Germinal center (tissue), 1 donor: ENCODE measurements around the gene WDR47.
"Not testable (repeated sequence)": the region's sequence is repeated elsewhere in the genome, so short reads cannot be mapped to it uniquely, and the experiment has no call there.

Source experiments
- DNase-seq: peaks from one replicate; pipeline ENCODE4 v3.0.0; 2012; ENCODE audit warnings: mixed read lengths, low spot score

Gene WDR47

GRCh38 chr1:108962681-108963051 is 79.2 kb downstream of the WDR47 start:
- no peak for DNase-seq

GRCh38 chr1:108961752-108962486 is 80.0 kb downstream of the WDR47 start:
- no peak for DNase-seq

GRCh38 chr1:108961198-108961597 is 80.7 kb downstream of the WDR47 start:
- no peak for DNase-seq

- DNase-seq = no peak
Measured at GRCh38 chr1:108960719-108961118, 81.2 kb downstream of the WDR47 start.

- no peak for DNase-seq
Measured at GRCh38 chr1:108957888-108958287, 84.0 kb downstream of the WDR47 start.

- no peak for DNase-seq
Measured at GRCh38 chr1:108955881-108956280, 86.0 kb downstream of the WDR47 start.

GRCh38 chr1:108955111-108955510 is 86.8 kb downstream of the WDR47 start:
- DNase-seq = no peak

GRCh38 chr1:108953452-108953851 is 88.5 kb downstream of the WDR47 start:
- no peak for DNase-seq

GRCh38 chr1:108951242-108951641 is 90.7 kb downstream of the WDR47 start:
- no peak for DNase-seq

- no peak for DNase-seq
Measured at GRCh38 chr1:108949044-108949443, 92.9 kb downstream of the WDR47 start.

- DNase-seq = no peak
Measured at GRCh38 chr1:108947871-108948525, 93.9 kb downstream of the WDR47 start.

- no peak for DNase-seq
Measured at GRCh38 chr1:108936170-108936569, 105.7 kb downstream of the WDR47 start.

GRCh38 chr1:108933944-108934343 is 108.0 kb downstream of the WDR47 start:
- no peak for DNase-seq

- not testable (repeated sequence) for DNase-seq
Measured at GRCh38 chr1:108927565-108927964, 114.3 kb downstream of the WDR47 start.

GRCh38 chr1:108925920-108926319 is 116.0 kb downstream of the WDR47 start:
- DNase-seq = no peak
